H9 (cell line): ENCODE results near the gene ACADS. TPM values are rescaled to one million over a fixed set of nuclear protein-coding genes. Genes with fewer than 3 reads are reported as not detected.

Source experiments
- DNase-seq: peaks from one replicate; pipeline ENCODE4 v3.0.0-alpha.2; 2017
- H2AFZ ChIP-seq: one replicate; pipeline ENCODE4 v1.6.1; 2013; ENCODE audit warnings: mild to moderate bottlenecking, low read length, control low read depth, moderate library complexity
- H2AK5ac ChIP-seq: 2 replicates; pipeline ENCODE4 v1.6.1; 2013; ENCODE audit warnings: low read length, control low read depth, mixed read lengths; ENCODE audit not compliant: insufficient read length
- H2BK120ac ChIP-seq: one replicate; pipeline ENCODE4 v1.6.1; 2013; ENCODE audit warnings: low read depth, mild to moderate bottlenecking, low read length, control low read depth, inconsistent platforms; ENCODE audit not compliant: poor library complexity, severe bottlenecking
- H2BK12ac ChIP-seq: 2 replicates; pipeline ENCODE4 v1.6.1; 2013; ENCODE audit warnings: low read length, control low read depth, mixed read lengths, low read depth; ENCODE audit not compliant: insufficient read length
- H2BK15ac ChIP-seq: 2 replicates; pipeline ENCODE4 v1.6.1; 2013; ENCODE audit warnings: low read depth, low read length, control low read depth
- H2BK20ac ChIP-seq: one replicate; pipeline ENCODE4 v1.6.1; 2013; ENCODE audit warnings: low read depth, mild to moderate bottlenecking, low read length, control low read depth, inconsistent platforms; ENCODE audit not compliant: poor library complexity, severe bottlenecking
- H2BK5ac ChIP-seq: 2 replicates; pipeline ENCODE4 v1.6.1; 2013; ENCODE audit warnings: low read length, control low read depth, mixed read lengths; ENCODE audit not compliant: insufficient read length
- H3K14ac ChIP-seq: 2 replicates; pipeline ENCODE4 v1.6.1; 2013; ENCODE audit warnings: low read length, control low read depth; ENCODE audit not compliant: insufficient read depth
- H3K18ac ChIP-seq: 2 replicates; pipeline ENCODE4 v1.6.1; 2013; ENCODE audit warnings: low read depth, mild to moderate bottlenecking, mixed read lengths, low read length, control low read depth; ENCODE audit not compliant: insufficient read length
- H3K23ac ChIP-seq: 2 replicates; pipeline ENCODE4 v1.6.1; 2013; ENCODE audit warnings: low read length, control low read depth, mixed read lengths, low read depth; ENCODE audit not compliant: insufficient read length
- H3K23me2 ChIP-seq: 2 replicates; pipeline ENCODE4 v1.6.1; 2013; ENCODE audit warnings: low read depth, mild to moderate bottlenecking, mixed read lengths, low read length, control low read depth; ENCODE audit not compliant: insufficient read length, poor library complexity, severe bottlenecking
- H3K27ac ChIP-seq: 2 replicates; pipeline ENCODE4 v1.5.1; 2013; ENCODE audit warnings: low read length, control low read depth, mixed read lengths, low read depth; ENCODE audit not compliant: insufficient read length
- H3K27me3 ChIP-seq: 2 replicates; pipeline ENCODE4 v1.6.1; 2013; ENCODE audit warnings: low read length, control low read depth, inconsistent platforms; ENCODE audit not compliant: insufficient read depth
- H3K4ac ChIP-seq: 2 replicates; pipeline ENCODE4 v1.6.1; 2013; ENCODE audit warnings: low read depth, mild to moderate bottlenecking, control low read depth, inconsistent platforms, low read length, moderate library complexity
- H3K4me1 ChIP-seq: 2 replicates; pipeline ENCODE4 v1.6.1; 2013; ENCODE audit warnings: low read length, control low read depth, inconsistent platforms; ENCODE audit not compliant: insufficient read depth
- H3K4me2 ChIP-seq: 2 replicates; pipeline ENCODE4 v1.6.1; 2013; ENCODE audit warnings: low read length, control low read depth, mixed read lengths; ENCODE audit not compliant: insufficient read length, insufficient read depth
- H3K56ac ChIP-seq: 2 replicates; pipeline ENCODE4 v1.6.1; 2013; ENCODE audit warnings: low read depth, mild to moderate bottlenecking, mixed read lengths, low read length, control low read depth; ENCODE audit not compliant: insufficient read length
- H3K79me1 ChIP-seq: 2 replicates; pipeline ENCODE4 v1.6.1; 2013; ENCODE audit warnings: low read depth, mild to moderate bottlenecking, moderate library complexity, low read length, control low read depth, inconsistent platforms; ENCODE audit not compliant: insufficient read depth, poor library complexity, severe bottlenecking
- H3K79me2 ChIP-seq: 2 replicates; pipeline ENCODE4 v1.6.1; 2013; ENCODE audit warnings: low read length, control low read depth, inconsistent platforms; ENCODE audit not compliant: insufficient read depth
- H3K9ac ChIP-seq: 2 replicates; pipeline ENCODE4 v1.6.1; 2013; ENCODE audit warnings: low read length, control low read depth, mixed read lengths; ENCODE audit not compliant: insufficient read length; ENCODE audit errors: extremely low read depth
- H3K9me3 ChIP-seq: one replicate; pipeline ENCODE4 v1.6.1; 2013; ENCODE audit warnings: low read depth, low read length, inconsistent platforms; ENCODE audit not compliant: control insufficient read depth
- H3T11ph ChIP-seq: one replicate; pipeline ENCODE4 v1.6.1; 2013; ENCODE audit warnings: mild to moderate bottlenecking, low read length, control low read depth, inconsistent platforms
- H4K20me1 ChIP-seq: one replicate; pipeline ENCODE4 v1.6.1; 2013; ENCODE audit not compliant: control insufficient read depth, insufficient read length, insufficient read depth
- H4K5ac ChIP-seq: 2 replicates; pipeline ENCODE4 v1.6.1; 2013; ENCODE audit warnings: low read depth, mild to moderate bottlenecking, mixed read lengths, low read length, control low read depth; ENCODE audit not compliant: insufficient read length
- H4K8ac ChIP-seq: replicated peaks from 2 replicates; pipeline ENCODE4 v1.6.1; 2013; ENCODE audit warnings: low read length, control low read depth, mixed read lengths, low read depth; ENCODE audit not compliant: insufficient read length
- H4K91ac ChIP-seq: 2 replicates; pipeline ENCODE4 v1.6.1; 2013; ENCODE audit warnings: low read depth, mild to moderate bottlenecking, moderate library complexity, mixed read lengths, low read length, control low read depth; ENCODE audit not compliant: insufficient read length
- H3K27ac Mint-ChIP-seq, 3 experiments: 2 replicates in 2 of 3; 3 replicates in 1 of 3; pipeline ENCODE4 v1.8.0; 2020 to 2021; ENCODE audit warnings: mixed read lengths in 3 of 3, mild to moderate bottlenecking in 1 of 3, moderate library complexity in 1 of 3
- H3K27me3 Mint-ChIP-seq: 2 replicates; pipeline ENCODE4 v1.8.0; 2021; ENCODE audit warnings: low read depth, mild to moderate bottlenecking, moderate library complexity, mixed read lengths
- H3K36me3 Mint-ChIP-seq, 3 experiments: 2 replicates in 2 of 3; 3 replicates in 1 of 3; pipeline ENCODE4 v1.8.0; 2020 to 2021; ENCODE audit warnings: low read depth in 3 of 3, mixed read lengths in 3 of 3; ENCODE audit not compliant: insufficient read depth in 1 of 3
- H3K4me1 Mint-ChIP-seq, 2 experiments: 2 replicates each; pipeline ENCODE4 v1.8.0; 2020; ENCODE audit warnings: mixed read lengths in 2 of 2
- H3K4me3 Mint-ChIP-seq, 2 experiments: 2 replicates in 1 of 2; 3 replicates in 1 of 2; pipeline ENCODE4 v1.8.0; 2020 to 2021; ENCODE audit warnings: mild to moderate bottlenecking in 2 of 2, mixed read lengths in 2 of 2, moderate library complexity in 1 of 2
- H3K9me3 Mint-ChIP-seq, 2 experiments: 2 replicates in 1 of 2; 3 replicates in 1 of 2; pipeline ENCODE4 v1.8.0; 2020; ENCODE audit warnings: mild to moderate bottlenecking in 2 of 2, mixed read lengths in 2 of 2, moderate library complexity in 1 of 2
- WGBS: extraction: QIAGEN DNeasy Blood & Tissue Kit; methylation state at CpG from one replicate; pipeline ENCODE4 v1.1.7; 2013; ENCODE audit warnings: missing lambda C conversion rate, low lambda C conversion rate, mixed read lengths; ENCODE audit not compliant: insufficient read length; ENCODE audit errors: extremely low coverage; 5-methylcytosine and 5-hydroxymethylcytosine counted together
- total RNA-seq: library from RNA; stranded (reverse); gene quantifications from 2 replicates; pipeline ENCODE4 v1.2.1, GENCODE V29; 2021
- TF ChIP-seq, protein P1 (sequence below): fragments of 200-600 bp; sonication (generic); conservative IDR thresholded peaks from 3 replicates; pipeline ENCODE4 v1.8.0; 2021; ENCODE audit warnings: antibody characterized with exemption, mild to moderate bottlenecking

The ACADS gene
- total RNA-seq, 1 experiment from 2014 or later, result 8.3 TPM

DNA sequence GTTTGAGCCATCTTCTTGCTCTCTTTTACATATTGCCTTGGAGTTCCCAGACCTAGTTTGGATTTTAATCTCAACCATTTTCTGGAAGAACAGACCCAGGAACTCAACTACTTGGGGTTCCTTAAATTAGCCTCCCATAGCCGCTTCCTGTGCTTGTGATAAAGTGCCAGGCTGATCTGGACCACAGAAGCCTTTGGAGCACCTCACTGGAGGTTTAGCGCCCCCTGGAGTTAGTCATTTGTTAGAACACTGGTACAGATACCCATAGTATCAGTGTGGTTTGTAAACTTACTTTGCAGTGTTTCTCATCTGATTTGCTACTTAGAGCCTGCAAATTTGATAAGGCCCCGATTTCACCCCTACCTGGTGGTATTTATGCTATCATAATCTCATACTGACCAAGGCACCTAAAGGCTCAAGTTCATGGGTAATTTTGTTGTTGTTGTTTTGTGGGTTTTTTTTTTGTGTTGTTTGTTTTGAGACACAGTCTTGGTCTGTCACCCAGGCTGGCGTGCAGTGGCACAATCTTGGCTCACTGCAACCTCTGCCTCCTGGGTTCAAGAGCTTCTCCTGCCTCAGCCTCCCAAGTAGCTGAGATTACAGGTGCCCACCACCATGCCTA lies 11.7 kb upstream of the ACADS start:
- no peak overlapping the region for H2BK15ac ChIP-seq
- H4K8ac ChIP-seq, result no peak overlapping the region
- no peak overlapping the region for H2BK120ac ChIP-seq
- H2BK12ac ChIP-seq, result no peak overlapping the region
- peak; percentile 77 for DNase-seq
- Mint-ChIP-seq H3K27me3 (no peaks in the 10 kb centered on the region; the same call in 1 of the 2 replicates), H3K36me3 (peaks cover 32 to 58% (median 56%) of the 10 kb centered on the region in 3 experiments), H3K27ac (peak overlapping the region in 1 of 3 experiments; percentile 58; a peak in 2 of 7 replicates), H3K9me3 (no peaks in the 10 kb centered on the region), H3K4me3 (no peak overlapping the region), H3K4me1 (peaks cover 19% of the 10 kb centered on the region in 2 experiments)
- H3K14ac ChIP-seq, result no peak overlapping the region
- H2BK5ac ChIP-seq, result no peak overlapping the region
- no peak overlapping the region for H4K91ac ChIP-seq
- no peaks in the 10 kb centered on the region for H3K79me1 ChIP-seq
- H3K9me3 ChIP-seq, result no peaks in the 10 kb centered on the region
- H3K79me2 ChIP-seq, result no peaks in the 10 kb centered on the region; the same call in 1 of the 2 replicates
- H4K20me1 ChIP-seq, result no peaks in the 10 kb centered on the region
- no peak overlapping the region for H3K27ac ChIP-seq
- H4K5ac ChIP-seq, result no peak overlapping the region
- no peak overlapping the region for H3T11ph ChIP-seq
- H3K4ac ChIP-seq, result no peak overlapping the region
- H2BK20ac ChIP-seq, result no peak overlapping the region
- no peak overlapping the region for H3K9ac ChIP-seq
- H3K23me2 ChIP-seq, result peaks cover 7% of the 10 kb centered on the region
- H3K23ac ChIP-seq, result no peak overlapping the region
- no peaks in the 10 kb centered on the region; the same call in 1 of the 2 replicates for H3K4me1 ChIP-seq
- TF ChIP-seq, protein P1, sequence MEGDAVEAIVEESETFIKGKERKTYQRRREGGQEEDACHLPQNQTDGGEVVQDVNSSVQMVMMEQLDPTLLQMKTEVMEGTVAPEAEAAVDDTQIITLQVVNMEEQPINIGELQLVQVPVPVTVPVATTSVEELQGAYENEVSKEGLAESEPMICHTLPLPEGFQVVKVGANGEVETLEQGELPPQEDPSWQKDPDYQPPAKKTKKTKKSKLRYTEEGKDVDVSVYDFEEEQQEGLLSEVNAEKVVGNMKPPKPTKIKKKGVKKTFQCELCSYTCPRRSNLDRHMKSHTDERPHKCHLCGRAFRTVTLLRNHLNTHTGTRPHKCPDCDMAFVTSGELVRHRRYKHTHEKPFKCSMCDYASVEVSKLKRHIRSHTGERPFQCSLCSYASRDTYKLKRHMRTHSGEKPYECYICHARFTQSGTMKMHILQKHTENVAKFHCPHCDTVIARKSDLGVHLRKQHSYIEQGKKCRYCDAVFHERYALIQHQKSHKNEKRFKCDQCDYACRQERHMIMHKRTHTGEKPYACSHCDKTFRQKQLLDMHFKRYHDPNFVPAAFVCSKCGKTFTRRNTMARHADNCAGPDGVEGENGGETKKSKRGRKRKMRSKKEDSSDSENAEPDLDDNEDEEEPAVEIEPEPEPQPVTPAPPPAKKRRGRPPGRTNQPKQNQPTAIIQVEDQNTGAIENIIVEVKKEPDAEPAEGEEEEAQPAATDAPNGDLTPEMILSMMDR, result peak; percentile 92
- H3K27me3 ChIP-seq, result no peaks in the 10 kb centered on the region
- H3K4me2 ChIP-seq, result no peak overlapping the region
- no peak overlapping the region for H3K56ac ChIP-seq
- no peak overlapping the region for H2AFZ ChIP-seq
- H2AK5ac ChIP-seq, result no peak overlapping the region
- WGBS, result no CpG with 5 or more reads among the region's 4 CpGs
- no peak overlapping the region for H3K18ac ChIP-seq
